ENCODE data around the gene SIAH1.

DNA sequence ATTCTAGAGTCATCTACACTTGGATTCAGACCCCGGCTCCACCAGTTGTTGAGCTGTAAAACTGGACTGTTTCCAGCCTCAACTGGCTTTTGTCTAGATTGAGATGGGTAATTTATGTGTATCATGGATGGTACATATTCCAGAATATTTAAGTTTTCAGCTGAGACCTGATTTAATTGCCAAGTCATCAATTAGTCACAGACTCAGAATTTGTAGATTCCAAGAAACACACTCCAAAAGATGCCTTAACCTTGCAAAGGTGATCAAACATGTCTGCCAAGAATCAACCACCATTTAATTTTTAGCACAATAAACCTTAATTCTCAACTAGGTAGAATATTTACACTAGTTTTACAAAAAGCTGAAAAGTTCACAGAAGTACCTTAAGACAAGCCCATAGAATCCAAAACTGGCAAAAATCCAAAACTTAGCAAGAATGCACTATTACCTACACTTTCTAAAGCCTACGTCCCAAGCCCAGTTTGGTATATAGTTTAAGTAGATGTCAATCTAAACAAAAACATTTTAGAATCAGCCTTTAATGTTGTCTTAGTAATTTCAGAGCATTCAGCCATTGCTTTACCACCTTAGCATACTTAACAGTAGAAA lies 17.7 kb downstream of the SIAH1 start:
- TF ChIP-seq, protein P1, sequence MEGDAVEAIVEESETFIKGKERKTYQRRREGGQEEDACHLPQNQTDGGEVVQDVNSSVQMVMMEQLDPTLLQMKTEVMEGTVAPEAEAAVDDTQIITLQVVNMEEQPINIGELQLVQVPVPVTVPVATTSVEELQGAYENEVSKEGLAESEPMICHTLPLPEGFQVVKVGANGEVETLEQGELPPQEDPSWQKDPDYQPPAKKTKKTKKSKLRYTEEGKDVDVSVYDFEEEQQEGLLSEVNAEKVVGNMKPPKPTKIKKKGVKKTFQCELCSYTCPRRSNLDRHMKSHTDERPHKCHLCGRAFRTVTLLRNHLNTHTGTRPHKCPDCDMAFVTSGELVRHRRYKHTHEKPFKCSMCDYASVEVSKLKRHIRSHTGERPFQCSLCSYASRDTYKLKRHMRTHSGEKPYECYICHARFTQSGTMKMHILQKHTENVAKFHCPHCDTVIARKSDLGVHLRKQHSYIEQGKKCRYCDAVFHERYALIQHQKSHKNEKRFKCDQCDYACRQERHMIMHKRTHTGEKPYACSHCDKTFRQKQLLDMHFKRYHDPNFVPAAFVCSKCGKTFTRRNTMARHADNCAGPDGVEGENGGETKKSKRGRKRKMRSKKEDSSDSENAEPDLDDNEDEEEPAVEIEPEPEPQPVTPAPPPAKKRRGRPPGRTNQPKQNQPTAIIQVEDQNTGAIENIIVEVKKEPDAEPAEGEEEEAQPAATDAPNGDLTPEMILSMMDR (IDR thresholded peaks at IDR 0.05): no peak
- no peak for TF ChIP-seq POLR2A (IDR thresholded peaks at IDR 0.05)

Data from lower leg skin (tissue), 3 donors.